Right ventricle myocardium inferior (tissue), 1 donor: ENCODE results near the gene PCDHGA3. TPM values are rescaled to one million over a fixed set of nuclear protein-coding genes. Genes with fewer than 3 reads are reported as not detected.
"Not testable (repeated sequence)": the region's sequence is repeated elsewhere in the genome, so short reads cannot be mapped to it uniquely, and the experiment has no call there.

ENCODE experiments used
- ATAC-seq: fragments of 200-7000 bp; cut with Tn5 transposase; one replicate; pipeline ENCODE4 v1.9.1; 2020; ENCODE audit warnings: mild to moderate bottlenecking, moderate library complexity
- DNase-seq: peaks from one replicate; pipeline ENCODE4 v3.0.0; 2021; ENCODE audit errors: missing footprints
- intact Hi-C: fragments of 100-400 bp; cut with DNase I; formaldehyde crosslinking; loops from one replicate; pipeline ENCODE4 v1.11.0; 2022
- total RNA-seq: library from RNA; stranded (reverse); fragmentation: NEBNext Ultra II Directional; extraction: Animal tissue kit (Norgen Biotek cat#: 25700); gene quantifications from one replicate; pipeline ENCODE4 v1.2.1, GENCODE V29; 2021
- donor health status: DM: no; HTN: yes; CAD: no; lungs with severe emphysema.

Gene PCDHGA3
- total RNA-seq, 1 donor from 2014 or later: 9.8 TPM

DNA sequence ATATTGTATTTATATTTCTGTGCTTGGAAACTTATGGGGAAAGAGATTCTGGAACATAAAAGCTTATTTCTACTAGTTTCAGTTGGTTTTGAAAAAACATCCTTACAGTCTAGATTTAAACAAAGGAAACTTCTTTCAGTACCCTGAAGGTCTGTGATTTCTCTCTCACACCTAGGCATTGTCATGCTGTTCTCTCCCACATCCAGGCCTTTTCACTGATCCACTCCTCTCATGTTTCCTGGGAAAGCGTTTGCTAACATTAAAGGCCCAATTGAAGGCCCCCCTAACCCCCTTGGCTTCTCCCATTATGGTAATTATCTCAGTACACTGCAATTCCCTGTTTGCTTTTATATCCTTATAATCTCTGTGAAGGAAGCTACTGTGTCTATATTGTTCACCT lies 856 bp upstream of the PCDHGA3 start:
- ATAC-seq: peak; percentile 61
- intact Hi-C loops: no loop called here

DNA sequence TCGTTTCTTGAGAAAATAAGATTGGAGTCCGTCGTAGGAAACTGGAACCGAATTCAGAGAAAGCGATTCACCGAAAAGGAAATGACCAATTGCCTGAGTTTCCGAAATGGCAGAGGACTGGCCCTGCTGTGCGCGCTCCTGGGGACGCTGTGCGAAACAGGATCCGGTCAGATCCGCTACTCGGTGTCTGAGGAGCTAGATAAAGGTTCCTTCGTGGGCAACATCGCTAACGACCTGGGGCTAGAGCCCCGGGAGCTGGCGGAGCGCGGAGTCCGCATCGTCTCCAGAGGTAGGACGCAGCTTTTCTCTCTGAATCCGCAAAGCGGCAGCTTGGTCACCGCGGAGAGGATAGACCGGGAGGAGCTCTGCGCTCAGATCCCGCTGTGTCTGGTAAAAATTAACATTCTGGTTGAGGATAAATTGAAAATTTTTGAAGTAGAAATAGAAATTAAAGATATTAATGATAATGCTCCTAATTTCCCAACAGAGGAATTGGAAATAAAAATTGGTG lies 379 bp downstream of the PCDHGA3 start:
- DNase-seq: peak; percentile 63
- intact Hi-C loops: no loop called here
- no peak for ATAC-seq

More for the DNA sequence above, 856 bp upstream of the PCDHGA3 start:
- no peak for DNase-seq

DNA sequence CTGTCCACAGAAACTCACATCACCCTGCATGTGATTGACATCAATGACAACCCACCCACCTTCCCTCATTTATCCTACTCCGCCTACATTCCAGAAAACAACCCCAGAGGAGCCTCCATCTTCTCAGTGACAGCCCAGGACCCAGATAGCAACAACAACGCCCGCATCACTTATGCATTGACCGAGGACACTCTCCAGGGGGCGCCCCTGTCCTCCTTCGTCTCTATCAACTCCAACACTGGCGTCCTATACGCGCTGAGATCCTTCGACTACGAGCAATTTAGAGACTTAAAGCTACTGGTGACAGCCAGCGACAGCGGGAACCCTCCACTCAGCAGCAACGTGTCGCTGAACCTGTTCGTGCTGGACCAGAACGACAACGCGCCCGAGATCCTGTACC lies 1.7 kb downstream of the PCDHGA3 start:
- DNase-seq (no peak), ATAC-seq (no peak)
- intact Hi-C loops: no loop called here

DNA sequence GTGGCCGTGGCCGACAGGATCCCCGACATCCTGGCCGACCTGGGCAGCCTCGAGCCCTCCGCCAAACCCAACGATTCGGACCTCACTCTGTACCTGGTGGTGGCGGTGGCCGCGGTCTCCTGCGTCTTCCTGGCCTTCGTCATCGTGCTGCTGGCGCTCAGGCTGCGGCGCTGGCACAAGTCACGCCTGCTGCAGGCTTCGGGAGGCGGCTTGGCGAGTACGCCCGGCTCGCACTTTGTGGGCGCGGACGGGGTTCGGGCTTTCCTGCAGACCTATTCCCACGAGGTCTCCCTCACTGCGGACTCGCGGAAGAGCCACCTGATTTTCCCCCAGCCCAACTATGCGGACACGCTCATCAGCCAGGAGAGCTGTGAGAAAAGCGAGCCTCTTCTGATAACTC lies 2.4 kb downstream of the PCDHGA3 start:
- ATAC-seq, intact Hi-C loops, DNase-seq: not testable (repeated sequence)

DNA sequence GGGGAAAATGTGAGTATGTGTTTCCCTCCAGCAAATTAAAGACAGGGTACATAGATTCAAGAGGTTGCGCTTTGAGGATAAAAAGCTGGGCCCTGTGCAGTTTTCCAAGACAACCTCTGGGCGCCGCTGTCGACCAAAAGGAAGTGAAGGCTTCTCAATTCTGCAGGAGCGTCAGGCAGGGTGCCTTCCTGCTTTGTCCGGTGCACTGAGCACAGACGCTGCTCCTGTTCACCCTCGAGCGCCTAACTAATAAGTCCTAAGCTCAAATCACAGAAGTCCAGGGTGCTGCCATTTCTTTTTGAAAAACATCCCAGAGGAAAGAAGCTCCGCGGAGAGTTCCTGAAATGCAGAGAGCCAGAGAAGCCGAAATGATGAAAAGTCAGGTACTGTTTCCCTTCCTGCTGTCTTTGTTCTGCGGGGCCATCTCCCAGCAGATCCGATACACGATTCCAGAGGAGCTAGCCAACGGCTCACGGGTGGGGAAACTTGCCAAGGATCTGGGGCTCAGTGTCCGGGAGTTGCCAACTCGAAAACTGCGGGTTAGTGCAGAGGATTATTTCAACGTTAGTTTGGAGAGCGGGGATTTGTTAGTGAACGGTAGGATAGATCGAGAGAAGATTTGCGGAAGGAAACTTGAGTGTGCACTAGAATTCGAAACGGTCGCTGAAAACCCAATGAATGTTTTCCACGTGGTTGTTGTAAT lies 6.4 kb downstream of the PCDHGA3 start, which contains the start of gene PCDHGB1:
TSS of gene PCDHGB1 (plus strand) at position 183 of the 703 bp plus-strand sequence. CDS start at position 345, 162 bp downstream.
- ATAC-seq: peak; percentile 83
- intact Hi-C loops: no loop called here
- DNase-seq: no peak

DNA sequence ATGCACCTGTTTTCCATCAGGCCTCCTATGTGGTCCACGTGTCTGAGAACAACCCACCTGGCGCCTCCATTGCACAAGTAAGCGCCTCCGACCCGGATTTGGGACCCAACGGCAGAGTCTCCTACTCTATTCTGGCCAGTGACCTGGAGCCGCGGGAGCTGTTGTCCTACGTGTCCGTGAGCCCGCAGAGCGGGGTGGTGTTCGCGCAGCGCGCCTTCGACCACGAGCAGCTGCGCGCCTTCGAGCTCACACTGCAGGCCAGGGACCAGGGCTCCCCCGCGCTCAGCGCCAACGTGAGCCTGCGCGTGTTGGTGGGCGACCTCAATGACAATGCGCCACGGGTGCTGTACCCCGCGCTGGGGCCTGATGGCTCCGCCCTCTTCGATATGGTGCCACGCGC lies 8.0 kb downstream of the PCDHGA3 start:
- intact Hi-C loops: no loop called here
- no peak for DNase-seq
- no peak for ATAC-seq

DNA sequence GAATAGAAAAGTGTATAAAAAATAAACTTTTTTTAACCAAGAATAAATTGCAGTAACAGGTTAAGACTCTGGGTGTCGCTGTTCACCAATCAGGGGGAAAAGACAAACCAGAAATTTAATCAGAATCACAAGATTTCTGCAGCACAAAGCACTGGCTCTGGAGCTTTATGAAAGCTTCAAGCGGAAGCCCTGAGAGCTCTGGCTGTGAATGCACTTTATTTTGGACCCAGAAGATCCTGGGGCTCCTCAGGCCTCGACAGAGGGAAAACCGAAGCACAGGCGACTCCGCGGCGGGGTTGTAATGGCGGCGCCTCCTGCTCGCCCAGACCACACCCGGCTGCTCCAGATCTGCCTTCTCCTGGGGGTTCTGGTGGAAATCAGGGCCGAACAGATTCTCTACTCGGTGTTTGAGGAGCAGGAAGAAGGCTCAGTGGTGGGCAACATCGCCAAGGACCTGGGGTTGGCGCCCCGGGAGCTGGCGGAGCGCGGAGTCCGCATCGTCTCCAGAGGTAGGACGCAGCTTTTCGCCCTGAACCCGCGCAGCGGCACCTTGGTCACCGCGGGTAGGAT lies 11.4 kb downstream of the PCDHGA3 start, which contains the start of gene PCDHGA4:
TSS of gene PCDHGA4 (plus strand) at position 122 of the 570 bp plus-strand sequence. CDS start at position 209, 87 bp downstream.
- ATAC-seq: no peak
- intact Hi-C loops: no loop called here
- no peak for DNase-seq

DNA sequence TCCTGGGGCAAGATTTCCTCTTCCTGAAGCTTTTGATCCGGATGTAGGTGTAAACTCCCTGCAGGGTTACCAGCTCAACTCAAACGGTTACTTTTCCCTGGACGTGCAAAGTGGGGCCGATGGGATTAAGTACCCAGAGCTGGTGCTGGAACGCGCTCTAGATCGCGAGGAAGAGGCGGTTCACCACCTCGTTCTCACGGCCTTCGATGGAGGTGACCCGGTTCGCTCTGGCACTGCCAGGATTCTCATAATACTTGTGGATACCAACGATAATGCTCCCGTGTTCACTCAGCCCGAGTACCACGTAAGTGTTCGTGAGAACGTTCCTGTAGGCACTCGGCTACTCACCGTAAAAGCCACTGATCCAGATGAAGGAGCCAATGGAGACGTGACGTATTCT lies 12.0 kb downstream of the PCDHGA3 start:
- ATAC-seq: no peak
- intact Hi-C loops: no loop called here
- DNase-seq: no peak

DNA sequence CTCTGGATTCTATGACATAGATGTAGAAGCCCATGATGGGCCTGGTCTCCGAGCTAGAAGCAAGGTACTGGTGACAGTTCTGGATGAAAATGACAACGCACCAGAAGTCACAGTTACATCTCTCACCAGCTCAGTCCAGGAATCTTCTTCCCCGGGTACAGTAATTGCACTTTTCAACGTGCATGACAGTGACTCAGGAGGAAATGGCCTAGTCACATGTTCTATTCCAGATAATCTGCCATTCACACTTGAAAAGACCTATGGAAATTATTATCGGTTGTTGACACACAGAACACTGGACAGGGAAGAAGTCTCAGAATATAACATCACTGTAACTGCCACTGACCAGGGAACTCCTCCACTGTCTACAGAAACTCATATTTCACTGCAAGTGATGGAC lies 12.5 kb downstream of the PCDHGA3 start:
- DNase-seq (no peak), ATAC-seq (no peak)
- intact Hi-C loops: no loop called here

DNA sequence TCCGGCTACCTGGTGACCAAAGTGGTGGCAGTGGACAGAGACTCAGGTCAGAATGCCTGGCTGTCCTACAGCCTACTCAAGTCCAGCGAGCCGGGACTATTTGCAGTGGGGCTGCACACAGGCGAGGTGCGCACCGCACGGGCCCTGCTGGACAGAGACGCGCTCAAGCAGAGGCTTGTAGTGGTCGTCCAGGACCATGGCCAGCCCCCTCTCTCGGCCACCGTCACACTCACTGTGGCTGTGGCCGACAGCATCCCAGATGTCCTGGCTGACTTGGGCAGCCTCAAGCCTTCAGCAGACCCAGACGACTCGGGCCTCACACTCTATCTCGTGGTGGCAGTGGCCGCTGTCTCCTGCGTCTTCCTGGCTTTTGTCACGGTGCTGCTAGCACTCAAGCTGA lies 13.3 kb downstream of the PCDHGA3 start:
- no peak for ATAC-seq
- intact Hi-C loops: no loop called here

DNA sequence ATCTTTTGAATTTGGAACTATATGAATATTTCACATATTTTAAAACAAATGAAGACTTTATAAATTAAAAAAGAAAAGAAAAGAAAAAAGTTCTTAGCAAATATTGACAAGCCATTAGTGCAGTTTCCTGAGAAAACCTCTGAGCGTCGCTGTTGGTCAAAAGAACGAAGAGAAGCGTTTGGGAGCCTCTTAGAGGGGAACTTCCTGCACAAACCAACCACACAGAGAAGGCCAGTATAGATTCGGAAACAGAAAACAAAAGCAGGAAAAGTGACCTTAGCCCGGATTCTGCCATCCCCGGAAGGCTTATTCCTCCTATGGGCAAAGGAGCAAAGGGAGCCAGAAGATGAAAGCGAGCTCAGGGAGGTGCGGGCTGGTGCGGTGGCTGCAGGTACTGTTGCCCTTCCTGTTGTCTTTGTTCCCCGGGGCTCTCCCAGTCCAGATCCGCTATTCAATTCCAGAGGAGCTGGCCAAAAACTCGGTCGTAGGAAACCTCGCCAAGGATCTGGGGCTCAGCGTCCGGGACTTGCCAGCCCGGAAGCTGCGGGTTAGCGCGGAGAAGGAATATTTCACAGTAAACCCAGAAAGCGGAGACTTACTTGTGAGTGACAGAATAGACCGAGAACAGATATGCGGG lies 16.3 kb downstream of the PCDHGA3 start, which contains the start of gene PCDHGB2:
TSS of gene PCDHGB2 (plus strand) at position 205 of the 637 bp plus-strand sequence. CDS start at position 347, 142 bp downstream.
- no peak for DNase-seq
- intact Hi-C loops: no loop called here

More for the DNA sequence above, 13.3 kb downstream of the PCDHGA3 start:
- no peak for DNase-seq

DNA sequence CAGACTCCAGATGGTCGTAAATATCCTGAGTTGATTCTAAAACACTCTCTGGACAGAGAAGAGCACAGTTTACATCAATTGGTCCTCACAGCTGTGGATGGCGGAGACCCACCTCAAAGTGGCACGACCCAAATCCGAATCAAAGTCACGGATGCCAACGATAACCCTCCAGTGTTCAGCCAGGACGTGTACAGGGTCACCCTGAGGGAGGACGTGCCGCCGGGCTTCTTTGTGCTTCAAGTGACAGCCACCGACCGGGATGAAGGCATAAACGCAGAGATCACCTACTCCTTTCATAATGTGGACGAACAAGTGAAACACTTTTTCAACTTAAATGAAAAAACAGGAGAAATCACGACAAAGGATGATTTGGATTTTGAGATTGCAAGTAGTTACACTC lies 17.1 kb downstream of the PCDHGA3 start:
- no peak for ATAC-seq
- intact Hi-C loops: no loop called here

More for the DNA sequence above, 16.3 kb downstream of the PCDHGA3 start, which contains the start of gene PCDHGB2:
- ATAC-seq: peak; percentile 39

DNA sequence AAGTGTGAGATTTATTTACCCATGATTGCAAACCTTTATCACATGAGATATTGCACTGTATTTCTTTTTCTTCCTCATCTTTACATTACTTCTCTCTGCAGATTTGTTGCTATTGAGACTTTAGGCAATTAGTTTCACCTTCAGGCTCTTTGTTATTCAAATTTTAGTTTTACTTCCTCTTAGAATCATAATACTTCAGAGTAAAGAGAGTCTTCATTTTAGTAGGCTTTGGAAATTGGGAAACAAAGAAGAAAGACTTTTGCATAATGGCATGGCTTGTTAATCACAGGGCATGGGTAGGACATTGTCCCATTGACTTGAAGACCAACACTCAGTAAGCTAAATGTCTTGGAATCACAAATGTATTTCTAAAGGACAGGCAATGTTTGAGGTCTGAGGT lies 19.1 kb downstream of the PCDHGA3 start:
- ATAC-seq (no peak), DNase-seq (no peak)
- intact Hi-C loops: no loop called here

More for the DNA sequence above, 17.1 kb downstream of the PCDHGA3 start:
- no peak for DNase-seq

DNA sequence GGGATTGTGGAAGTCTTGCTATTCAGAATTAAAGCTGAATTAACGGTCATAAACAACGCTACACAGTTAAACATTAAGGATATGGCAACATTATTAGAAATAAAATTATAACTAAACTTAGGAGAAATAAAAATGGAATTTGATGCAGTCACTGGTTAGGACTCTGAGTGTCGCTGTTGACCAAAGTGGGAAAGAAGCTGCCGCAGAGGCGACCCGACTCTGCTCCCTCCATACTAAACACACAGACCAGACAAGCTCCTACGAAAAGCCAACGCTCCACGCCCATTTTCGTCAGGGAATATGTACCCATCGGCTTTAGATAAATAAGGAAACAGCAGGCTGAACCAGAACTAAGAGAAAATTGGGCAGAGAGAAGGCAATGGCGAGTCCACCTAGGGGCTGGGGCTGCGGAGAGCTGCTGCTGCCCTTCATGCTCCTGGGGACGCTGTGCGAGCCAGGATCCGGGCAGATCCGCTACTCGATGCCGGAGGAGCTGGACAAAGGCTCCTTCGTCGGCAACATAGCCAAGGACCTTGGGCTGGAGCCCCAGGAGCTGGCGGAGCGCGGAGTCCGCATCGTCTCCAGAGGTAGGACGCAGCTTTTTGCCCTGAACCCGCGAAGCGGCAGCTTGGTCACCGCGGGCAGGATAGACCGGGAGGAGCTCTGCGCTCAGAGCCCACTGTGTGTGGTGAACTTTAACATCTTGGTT lies 20.5 kb downstream of the PCDHGA3 start, which contains the start of gene PCDHGA5:
TSS of gene PCDHGA5 (plus strand) at position 211 of the 709 bp plus-strand sequence. CDS start at position 380, 169 bp downstream.
- no peak for DNase-seq
- peak; percentile 65 for ATAC-seq
- intact Hi-C loops: no loop called here

DNA sequence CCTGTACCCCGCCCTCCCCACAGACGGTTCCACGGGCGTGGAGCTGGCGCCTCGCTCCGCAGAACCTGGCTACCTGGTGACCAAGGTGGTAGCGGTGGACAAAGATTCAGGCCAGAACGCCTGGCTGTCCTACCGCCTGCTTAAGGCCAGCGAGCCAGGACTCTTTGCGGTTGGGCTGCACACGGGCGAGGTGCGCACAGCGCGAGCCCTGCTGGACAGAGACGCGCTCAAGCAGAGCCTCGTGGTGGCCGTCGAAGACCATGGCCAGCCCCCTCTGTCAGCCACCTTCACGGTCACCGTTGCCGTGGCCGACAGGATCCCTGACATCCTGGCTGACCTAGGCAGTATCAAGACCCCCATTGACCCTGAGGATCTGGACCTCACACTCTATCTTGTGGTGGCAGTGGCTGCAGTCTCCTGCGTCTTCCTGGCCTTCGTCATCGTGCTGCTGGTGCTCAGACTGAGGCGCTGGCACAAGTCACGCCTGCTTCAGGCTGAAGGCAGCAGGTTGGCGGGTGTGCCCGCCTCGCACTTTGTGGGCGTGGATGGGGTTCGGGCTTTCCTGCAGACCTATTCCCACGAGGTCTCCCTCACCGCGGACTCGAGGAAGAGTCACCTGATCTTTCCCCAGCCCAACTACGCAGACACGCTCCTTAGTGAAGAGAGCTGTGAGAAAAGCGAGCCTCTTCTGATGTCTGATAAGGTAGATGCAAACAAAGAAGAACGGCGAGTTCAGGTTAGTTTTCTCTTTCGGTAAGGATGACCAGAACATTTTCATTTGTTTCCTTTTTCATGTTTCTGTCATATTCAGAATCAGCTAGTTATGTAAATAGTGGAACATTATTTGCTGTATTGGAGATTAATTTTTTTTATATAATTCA lies 22.6 kb downstream of the PCDHGA3 start:
- no peak for ATAC-seq
- intact Hi-C loops: no loop called here
- DNase-seq: no peak

DNA sequence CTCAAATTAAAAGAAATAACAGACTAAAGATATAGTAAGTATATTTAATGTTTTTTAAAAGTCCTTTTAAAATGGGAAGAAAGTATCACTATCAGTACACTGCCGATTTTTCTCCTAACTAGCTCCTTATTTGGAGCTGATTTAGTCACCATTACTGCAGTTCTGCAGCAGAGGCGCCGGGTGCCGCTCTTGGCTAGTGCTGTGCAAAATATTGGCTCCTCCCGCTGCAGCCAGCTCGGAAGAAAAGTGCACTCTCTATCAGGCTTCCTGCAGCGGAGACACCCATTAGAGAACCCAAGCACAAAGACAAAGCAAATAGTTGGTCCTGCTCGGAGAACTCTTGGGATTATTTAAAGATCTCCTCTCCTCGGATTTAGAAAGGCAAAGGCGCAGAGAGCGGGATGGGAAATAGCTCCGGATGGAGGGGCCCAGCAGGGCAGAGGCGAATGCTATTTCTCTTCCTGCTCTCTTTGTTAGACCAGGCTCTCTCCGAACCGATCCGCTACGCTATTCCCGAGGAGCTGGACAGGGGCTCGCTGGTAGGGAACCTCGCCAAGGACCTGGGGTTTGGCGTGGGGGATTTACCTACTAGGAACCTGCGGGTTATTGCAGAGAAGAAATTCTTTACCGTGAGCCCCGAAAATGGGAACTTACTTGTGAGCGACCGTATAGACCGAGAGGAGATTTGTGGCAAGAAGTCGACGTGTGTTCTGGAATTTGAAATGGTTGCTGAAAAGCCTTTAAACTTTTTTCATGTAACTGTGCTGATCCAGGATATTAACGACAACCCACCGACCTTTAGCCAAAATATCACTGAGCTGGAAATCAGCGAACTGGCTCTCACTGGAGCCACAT lies 26.6 kb downstream of the PCDHGA3 start, which contains the start of gene PCDHGB3:
TSS of gene PCDHGB3 (plus strand) at position 249 of the 855 bp plus-strand sequence. CDS start at position 402, 153 bp downstream.
- DNase-seq (peak; percentile 84), ATAC-seq (peak; percentile 86)
- intact Hi-C loops: loop anchor here (5.0 kb wide), 1 partner anchor 42 kb away; the partner anchor contains the start of gene PCDHGA10
